ENCODE data around the gene C4A. TPM values are rescaled to one million over a fixed set of nuclear protein-coding genes. Genes with fewer than 3 reads are reported as not detected.
"Not testable (repeated sequence)": the region's sequence is repeated elsewhere in the genome, so short reads cannot be mapped to it uniquely, and the experiment has no call there.

The C4A gene
- total RNA-seq, 1 donor from 2014 or later, result 96.3 TPM

DNA sequence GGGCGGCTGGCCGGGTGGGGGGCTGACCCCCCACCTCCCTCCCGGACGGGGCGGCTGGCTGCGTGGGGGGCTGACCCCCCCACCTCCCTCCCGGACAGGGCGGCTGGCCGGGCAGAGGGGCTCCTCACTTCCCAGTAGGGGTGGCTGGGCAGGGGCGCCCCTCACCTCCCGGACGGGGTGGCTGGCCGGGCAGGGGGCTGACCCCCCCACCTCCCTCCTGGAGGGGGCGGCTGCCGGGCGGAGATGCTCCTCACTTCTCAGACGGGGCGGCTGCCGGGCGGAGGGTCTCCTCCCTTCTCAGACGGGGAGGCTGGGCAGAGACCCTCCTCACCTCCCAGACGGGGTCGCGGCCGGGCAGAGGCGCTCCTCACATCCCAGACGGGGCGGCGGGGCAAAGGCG lies 5.8 kb upstream of the C4A start:
- DNase-seq; intact Hi-C loops (cut with micrococcal nuclease); ATAC-seq: not testable (repeated sequence)

DNA sequence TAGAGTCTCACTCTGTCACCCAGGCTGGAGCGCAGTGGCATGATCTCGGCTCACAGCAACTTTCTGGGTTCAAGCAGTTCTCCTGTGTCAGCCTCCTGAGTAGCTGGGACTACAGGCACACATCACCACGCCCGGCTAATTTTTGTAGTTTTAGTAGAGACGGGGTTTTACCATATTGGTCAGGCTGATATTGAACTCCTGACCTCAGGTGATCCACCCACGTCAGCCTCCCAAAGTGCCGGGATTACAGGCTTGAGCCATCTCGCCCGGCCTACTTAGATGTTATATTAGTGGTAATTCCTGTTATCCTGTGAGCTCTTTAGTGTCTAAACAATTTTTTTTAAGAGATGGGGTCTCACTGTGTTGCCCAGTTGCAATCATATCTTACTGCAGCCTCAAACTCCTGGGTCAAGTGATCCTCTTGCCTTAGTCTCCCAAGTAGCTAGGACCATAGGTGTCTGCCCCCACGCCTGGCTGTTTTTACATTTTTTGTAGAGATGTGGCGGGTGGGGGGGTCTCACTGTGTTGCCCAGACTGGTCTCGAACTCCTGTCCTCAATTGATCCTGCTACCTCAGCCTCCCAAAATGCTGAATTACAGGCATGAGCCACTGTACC lies 3.9 kb upstream of the C4A start:
- intact Hi-C loops (cut with micrococcal nuclease), result no loop called here
- no peak for ATAC-seq
- DNase-seq, result no peak

DNA sequence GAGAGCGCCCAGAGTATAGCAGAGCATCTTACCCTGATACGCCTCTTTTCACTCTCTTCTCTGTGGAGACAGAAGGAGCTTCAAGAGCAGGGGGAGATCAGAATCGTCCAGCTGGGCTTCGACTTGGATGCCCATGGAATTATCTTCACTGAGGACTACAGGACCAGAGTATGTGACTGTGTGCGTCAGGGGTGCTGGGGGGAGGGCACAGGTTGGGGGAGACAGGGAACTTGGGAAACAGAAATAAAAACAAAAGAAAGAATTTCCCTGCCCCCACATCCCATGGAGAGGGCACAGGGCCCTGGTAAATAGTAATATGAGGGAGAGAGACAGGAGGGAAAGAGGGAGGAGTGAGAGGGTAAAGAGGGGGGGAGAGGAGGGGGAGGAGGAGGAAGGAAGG lies 3.0 kb upstream of the C4A start:
- DNase-seq (no peak), ATAC-seq (no peak)
- intact Hi-C loops (cut with micrococcal nuclease), result no loop called here

DNA sequence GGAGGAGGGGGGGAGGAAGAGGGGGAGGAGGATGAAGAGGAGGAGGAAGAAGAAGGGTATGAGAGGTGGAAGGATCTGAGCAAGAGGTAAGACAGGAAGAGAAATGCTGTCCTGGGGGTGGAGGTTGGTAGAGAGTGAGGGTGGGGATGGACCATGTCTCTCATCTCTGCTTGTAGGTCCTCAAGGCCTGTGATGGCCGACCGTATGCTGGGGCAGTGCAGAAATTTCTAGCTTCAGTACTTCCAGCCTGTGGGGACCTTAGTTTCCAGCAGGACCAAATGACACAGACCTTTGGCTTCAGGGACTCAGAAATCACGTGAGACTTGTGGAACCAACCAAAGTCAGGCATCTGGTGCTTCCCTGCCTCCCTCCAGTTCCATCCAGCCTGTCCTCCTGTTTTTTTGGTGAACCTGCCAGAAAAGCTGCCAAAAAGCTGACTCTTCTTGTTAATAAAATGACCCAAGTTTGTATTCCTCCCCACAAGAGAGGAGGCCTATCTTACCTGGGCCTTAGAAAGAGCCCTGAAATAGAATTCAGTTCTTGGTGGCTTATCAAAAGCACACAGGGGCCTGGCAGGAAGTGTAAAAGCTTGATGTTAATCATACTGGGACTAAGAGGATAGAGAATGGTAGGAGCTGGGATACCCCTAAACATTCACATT lies 2.5 kb upstream of the C4A start:
- no peak for ATAC-seq
- intact Hi-C loops (cut with micrococcal nuclease), result no loop called here
- no peak for DNase-seq

DNA sequence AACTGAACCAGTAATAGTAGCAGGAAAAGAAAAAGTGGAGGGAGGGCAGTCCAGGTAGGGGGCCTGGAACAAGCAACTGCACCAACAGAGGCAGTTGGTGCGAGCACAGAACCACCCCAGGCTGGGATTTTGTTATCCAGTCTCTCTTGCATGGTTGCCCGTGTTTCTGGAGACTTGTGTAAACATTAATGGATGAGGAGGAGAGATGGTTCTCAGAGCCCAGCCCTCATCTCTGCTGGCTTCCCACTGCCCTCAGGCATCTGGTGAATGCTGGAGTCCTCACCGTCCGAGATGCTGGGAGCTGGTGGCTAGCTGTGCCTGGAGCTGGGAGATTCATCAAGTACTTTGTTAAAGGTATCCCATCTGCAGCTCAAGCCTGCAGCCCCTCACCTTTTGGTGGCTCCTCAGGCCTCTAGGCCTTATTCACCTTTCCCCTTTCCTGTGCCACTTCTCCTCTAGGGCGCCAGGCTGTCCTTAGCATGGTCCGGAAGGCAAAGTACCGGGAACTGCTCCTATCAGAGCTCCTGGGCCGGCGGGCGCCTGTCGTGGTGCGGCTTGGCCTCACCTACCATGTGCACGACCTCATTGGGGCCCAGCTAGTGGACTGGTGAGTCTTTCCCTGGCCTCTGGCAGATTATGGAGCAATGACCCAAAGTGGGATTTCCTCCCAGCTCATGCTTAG lies 1.5 kb upstream of the C4A start:
- DNase-seq; intact Hi-C loops (cut with micrococcal nuclease); ATAC-seq: not testable (repeated sequence)

DNA sequence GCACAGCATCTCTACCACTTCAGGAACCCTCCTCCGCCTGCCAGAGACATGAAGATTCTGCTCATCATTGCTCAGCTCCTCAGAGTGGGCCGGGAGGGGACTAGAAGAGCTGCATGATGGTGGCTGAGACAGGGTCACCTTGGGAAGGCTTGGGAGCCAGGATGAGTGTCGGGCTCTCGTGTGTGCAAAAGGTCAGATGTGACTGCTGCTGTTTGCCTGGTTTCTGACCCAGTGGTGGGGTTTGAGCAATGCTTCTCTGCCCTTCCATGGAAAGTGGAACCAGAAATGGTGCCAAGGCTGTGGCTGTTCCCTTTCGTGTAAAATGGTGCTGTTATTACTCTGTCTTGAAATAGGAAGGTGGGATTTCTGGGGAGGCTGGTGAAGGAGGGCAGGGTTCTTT lies 859 bp upstream of the C4A start:
- DNase-seq; intact Hi-C loops (cut with micrococcal nuclease); ATAC-seq: not testable (repeated sequence)

DNA sequence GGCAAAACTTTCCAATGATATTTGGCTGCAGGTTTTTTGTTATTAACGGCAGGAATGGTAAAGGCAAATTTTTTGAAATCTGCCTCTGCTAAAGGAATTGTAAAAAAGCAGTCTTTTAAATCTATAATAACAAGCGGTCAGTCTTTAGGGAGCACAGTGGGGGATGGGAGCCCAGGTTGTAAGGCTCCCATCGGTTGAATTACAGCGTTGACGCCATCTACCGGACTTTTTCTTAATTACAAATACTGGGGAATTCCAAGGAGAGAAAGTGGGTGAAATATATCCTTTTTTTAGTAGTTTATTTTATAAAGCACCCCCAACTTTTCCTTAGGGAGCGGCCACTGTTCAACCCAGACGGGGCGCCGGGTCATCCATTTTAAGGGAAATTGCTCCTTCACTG lies 7.5 kb downstream of the C4A start:
- ATAC-seq; intact Hi-C loops (cut with micrococcal nuclease): not testable (repeated sequence)

DNA sequence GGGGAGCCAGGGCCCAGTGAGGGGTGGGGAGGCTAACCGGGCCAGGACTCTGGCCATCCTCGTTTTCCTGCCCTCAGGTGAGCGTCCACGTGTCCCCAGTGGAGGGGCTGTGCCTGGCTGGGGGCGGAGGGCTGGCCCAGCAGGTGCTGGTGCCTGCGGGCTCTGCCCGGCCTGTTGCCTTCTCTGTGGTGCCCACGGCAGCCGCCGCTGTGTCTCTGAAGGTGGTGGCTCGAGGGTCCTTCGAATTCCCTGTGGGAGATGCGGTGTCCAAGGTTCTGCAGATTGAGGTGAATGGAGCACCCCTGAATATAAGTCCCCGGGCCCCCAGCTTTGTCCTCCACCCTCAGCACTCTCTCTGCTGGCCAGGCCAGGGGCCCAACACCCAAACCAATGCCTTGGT lies 12.6 kb downstream of the C4A start:
- ATAC-seq; intact Hi-C loops (cut with micrococcal nuclease); DNase-seq: not testable (repeated sequence)

More for the DNA sequence above, 7.5 kb downstream of the C4A start:
- DNase-seq, result not testable (repeated sequence)

DNA sequence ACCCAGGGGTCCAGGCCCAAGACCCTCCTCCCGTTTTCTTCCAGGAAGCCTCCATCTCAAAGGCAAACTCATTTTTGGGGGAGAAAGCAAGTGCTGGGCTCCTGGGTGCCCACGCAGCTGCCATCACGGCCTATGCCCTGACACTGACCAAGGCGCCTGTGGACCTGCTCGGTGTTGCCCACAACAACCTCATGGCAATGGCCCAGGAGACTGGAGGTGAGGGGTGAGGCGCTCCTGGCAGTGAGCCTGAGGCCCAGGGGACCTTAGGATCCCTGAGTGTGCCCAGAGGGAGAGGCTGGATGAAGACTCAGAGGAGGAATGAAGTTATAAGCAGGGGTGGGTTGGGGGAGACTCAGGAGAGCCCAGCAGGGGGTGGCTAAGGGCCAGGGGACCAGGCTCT lies 14.5 kb downstream of the C4A start:
- ATAC-seq; intact Hi-C loops (cut with micrococcal nuclease); DNase-seq: not testable (repeated sequence)

DNA sequence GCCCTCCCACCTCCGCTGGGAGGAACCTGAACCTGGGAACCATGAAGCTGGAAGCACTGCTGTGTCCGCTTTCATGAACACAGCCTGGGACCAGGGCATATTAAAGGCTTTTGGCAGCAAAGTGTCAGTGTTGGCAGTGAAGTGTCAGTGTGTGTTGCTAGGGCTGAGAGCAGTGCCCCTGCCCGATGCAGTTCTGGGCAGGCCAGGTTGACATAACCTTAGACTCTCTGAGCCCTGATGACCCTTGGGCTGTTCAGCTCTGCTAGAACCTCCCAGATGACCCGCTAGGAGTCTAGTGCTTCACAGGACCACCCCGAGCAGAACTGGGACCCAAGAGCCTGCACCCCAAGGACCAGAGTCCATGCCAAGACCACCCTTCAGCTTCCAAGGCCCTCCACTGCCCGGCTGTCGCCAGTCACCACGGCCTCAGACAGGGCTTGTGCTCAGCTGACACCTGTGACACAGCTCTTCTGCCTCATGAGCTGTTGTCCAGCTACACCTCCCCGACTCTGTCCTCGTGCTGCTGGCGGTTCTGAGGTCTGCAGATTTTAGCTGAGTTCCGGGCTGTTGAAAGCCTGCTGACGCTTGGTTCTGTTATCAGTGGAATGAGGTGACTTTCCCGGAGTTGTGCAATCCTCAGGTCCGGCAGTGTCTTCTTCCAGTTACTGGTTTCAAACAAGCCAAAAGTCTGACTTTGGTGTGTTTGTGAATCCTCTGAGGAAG lies 20.9 kb downstream of the C4A start:
- intact Hi-C loops (cut with micrococcal nuclease); DNase-seq: not testable (repeated sequence)
- ATAC-seq, result peak; percentile 50

DNA sequence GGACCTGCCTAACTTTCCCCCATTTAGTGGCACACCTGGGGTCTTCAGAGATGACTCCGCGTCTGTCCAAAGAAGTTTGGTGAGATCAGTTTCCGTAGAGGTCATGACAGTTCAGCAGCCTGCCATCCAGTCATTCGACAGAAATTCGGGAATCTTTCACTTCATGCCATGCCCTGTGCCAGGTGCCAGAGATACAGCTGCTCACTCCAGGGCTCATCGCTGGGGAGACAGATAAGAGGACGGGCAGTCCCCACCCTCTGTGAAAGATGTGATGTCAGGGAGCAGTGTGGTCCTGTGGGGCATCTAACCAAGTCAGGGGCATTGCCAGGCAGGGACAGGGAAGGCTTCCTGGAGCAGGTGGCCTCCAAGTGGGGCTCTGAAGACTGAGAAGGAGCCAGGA lies 21.4 kb downstream of the C4A start:
- DNase-seq; intact Hi-C loops (cut with micrococcal nuclease): not testable (repeated sequence)
- peak; percentile 3 for ATAC-seq

DNA sequence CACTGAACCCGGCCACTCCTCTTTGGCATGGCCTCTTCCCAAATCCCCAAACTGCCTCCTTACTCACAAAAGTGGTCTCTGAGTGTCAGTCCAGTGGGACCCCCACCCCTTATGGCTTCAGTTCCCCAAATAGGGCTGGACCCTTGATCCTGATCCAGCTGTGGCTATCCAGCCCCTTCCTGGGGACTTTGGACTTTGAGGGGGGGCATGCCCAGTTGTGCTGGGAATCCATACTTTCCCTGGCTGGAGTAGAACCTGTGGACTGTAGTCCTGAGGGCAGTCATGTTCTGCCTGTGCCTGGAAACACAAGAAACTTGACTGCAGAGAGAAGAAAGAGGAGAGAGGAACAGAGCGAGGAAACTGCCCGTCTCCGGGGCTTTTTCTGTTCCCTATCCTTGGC lies 22.5 kb downstream of the C4A start:
- intact Hi-C loops (cut with micrococcal nuclease); DNase-seq; ATAC-seq: not testable (repeated sequence)

DNA sequence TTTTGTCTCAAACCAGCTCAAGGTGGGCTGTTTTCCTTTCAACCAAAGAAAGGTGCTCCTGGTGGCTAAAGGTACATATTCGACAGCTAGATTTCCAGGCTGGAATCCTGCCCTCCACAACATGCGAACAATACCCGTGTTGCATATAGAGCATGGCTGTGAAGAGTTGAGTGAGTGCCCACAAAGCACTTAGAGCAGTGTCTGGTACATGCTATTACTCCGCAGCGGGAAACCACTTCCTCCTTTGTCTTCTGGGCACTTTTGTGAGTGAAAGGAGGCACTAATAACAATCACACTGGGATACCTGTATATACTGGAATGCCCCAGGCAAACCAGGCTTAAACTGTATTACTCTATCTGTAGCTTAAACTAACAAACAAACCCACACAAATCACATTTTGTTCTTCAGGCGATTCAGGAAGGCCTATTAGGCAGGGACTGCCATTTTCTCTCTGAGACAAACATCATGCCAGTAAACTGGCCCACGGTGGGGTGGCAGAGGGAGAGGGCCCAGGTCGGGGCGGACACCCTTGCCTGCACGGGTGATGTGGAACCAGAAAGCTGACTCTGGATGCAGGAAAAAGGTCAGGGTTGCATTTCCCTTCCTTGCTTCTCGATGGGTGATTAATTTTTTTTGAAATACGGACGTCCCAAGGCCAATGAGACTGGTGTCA lies 23.1 kb downstream of the C4A start:
- ATAC-seq; intact Hi-C loops (cut with micrococcal nuclease); DNase-seq: not testable (repeated sequence)

DNA sequence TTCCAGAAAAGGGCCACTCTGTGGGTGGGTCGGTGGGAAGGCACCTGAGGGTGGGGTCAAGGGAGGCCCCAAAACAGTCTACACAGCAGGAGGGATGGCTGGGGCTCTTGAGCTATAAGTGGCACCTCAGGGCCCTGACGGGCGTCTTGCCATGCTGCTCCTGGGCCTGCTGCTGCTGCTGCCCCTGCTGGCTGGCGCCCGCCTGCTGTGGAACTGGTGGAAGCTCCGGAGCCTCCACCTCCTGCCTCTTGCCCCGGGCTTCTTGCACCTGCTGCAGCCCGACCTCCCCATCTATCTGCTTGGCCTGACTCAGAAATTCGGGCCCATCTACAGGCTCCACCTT lies 23.7 kb downstream of the C4A start:
- peak; percentile 35 for ATAC-seq

DNA sequence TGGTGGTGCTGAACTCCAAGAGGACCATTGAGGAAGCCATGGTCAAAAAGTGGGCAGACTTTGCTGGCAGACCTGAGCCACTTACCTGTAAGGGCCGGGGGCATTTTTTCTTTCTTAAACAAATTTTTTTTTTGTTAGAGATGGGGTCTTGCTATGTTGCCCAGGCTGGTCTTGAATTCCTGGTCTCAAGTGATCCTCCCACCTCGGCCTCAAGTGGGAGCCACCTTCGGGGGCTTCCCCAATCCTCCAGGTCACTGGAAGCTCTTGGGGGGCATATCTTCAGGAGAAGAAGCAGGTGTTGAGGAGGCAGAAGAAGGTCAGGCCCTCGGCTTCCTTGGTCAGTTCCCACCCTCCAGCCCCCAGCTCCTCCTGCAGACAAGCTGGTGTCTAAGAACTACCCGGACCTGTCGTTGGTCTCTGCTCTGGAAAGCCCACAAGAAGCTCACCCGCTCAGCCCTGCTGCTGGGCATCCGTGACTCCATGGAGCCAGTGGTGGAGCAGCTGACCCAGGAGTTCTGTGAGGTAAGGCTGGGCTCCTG lies 24.2 kb downstream of the C4A start:
- intact Hi-C loops (cut with micrococcal nuclease); DNase-seq; ATAC-seq: not testable (repeated sequence)

More for the DNA sequence above, 23.7 kb downstream of the C4A start:
- intact Hi-C loops (cut with micrococcal nuclease), result not testable (repeated sequence)
- DNase-seq, result peak; percentile 49

DNA sequence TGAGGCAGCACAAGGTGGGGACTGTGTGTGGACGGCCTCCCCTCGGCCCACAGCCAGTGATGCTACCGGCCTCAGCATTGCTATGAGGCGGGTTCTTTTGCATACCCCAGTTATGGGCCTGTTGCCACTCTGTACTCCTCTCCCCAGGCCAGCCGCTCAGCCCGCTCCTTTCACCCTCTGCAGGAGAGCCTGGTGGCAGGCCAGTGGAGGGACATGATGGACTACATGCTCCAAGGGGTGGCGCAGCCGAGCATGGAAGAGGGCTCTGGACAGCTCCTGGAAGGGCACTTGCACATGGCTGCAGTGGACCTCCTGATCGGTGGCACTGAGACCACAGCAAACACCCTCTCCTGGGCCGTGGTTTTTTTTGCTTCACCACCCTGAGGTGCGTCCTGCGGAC lies 25.2 kb downstream of the C4A start:
- DNase-seq, result peak; percentile 12
- ATAC-seq; intact Hi-C loops (cut with micrococcal nuclease): not testable (repeated sequence)

DNA sequence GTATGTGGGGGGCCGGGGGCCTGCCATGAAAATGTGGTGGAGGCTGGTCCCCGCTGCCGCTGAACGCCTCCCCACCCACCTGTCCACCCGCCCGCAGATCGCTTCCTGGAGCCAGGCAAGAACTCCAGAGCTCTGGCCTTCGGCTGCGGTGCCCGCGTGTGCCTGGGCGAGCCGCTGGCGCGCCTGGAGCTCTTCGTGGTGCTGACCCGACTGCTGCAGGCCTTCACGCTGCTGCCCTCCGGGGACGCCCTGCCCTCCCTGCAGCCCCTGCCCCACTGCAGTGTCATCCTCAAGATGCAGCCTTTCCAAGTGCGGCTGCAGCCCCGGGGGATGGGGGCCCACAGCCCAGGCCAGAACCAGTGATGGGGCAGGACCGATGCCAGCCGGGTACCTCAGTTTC lies 26.2 kb downstream of the C4A start:
- DNase-seq; ATAC-seq; intact Hi-C loops (cut with micrococcal nuclease): not testable (repeated sequence)

DNA sequence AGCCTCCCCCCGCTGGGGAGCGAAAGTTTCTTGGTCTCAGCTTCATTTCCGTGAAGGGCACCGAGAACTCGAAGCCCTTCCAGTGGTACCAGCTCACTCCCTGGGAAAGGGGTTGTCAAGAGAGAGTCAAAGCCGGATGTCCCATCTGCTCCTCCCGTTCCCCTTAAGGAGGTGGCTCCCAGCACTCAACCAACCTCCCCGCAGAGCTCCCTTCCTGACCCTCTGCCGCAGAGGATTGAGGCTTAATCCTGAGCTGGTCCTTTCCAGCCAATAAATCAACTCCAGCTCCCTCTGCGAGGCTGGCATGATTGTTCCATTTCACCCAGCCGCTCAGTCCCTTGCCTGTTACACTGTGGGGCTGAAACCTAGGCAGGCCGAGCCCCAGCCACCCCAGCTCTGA lies 26.8 kb downstream of the C4A start:
- intact Hi-C loops (cut with micrococcal nuclease); DNase-seq; ATAC-seq: not testable (repeated sequence)

DNA sequence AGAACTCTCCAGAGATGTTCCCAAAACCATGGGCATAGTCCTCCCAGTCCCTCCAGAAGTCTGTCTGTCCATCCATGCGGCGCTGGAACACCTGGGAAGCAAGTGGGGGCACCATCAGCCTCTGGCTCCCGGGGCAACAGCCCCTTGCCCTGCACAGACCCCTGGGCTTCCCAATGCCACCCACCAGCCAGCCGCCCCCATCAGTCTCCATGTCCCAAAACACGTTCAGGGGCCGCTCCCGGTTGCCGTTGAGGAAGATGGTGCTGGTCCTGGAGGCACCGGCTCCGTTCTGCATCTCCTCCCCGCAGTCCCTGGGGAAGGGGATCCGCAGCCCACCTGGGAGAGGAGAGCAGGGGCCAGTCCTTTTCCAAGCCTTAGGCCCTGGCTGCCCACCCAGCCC lies 27.7 kb downstream of the C4A start:
- DNase-seq; intact Hi-C loops (cut with micrococcal nuclease); ATAC-seq: not testable (repeated sequence)
